Spleen (tissue), 11 donors: ENCODE data around the gene OPCML. TPM values are rescaled to one million over a fixed set of nuclear protein-coding genes. Genes with fewer than 3 reads are reported as not detected.
A peak's percentile ranks its signal among the peaks of the same experiment; 100 is the strongest.

Experiments
- DNase-seq: peaks from one replicate; pipeline ENCODE4 v3.0.0-alpha.2; 2020
- H3K27ac ChIP-seq, 8 donors: fragments of 200-600 bp; sonication (generic) in 7 of 8; 1 replicate in 4 of 8; 2 replicates in 4 of 8; pipeline versions ENCODE4 v1.5.0 to v1.8.0; 2016 to 2021; ENCODE audit warnings: inconsistent platforms in 4 of 8, mild to moderate bottlenecking in 4 of 8, moderate library complexity in 1 of 8
- H3K27me3 ChIP-seq, 7 donors: fragments of 200-600 bp; sonication (generic) in 6 of 7; replicated peaks in 1 of 7; 1 replicate in 4 of 7; 2 replicates in 3 of 7; pipeline versions ENCODE4 v1.5.0 to v1.8.0; 2016 to 2021; ENCODE audit warnings: inconsistent platforms in 3 of 7, mild to moderate bottlenecking in 1 of 7
- H3K36me3 ChIP-seq, 6 donors: fragments of 200-600 bp; sonication (generic) in 5 of 6; 1 replicate in 4 of 6; 2 replicates in 2 of 6; pipeline versions ENCODE4 v1.5.0 to v1.8.0; 2016 to 2021; ENCODE audit warnings: inconsistent platforms in 2 of 6
- H3K4me1 ChIP-seq, 6 donors: fragments of 200-600 bp; sonication (generic) in 5 of 6; 1 replicate in 3 of 6; 2 replicates in 3 of 6; pipeline versions ENCODE4 v1.5.0 to v1.8.0; 2016 to 2021; ENCODE audit warnings: inconsistent platforms in 3 of 6
- H3K4me3 ChIP-seq, 8 donors: fragments of 200-600 bp; sonication (generic) in 7 of 8; 1 replicate in 4 of 8; 2 replicates in 4 of 8; pipeline versions ENCODE4 v1.5.0 to v1.8.0; 2016 to 2021; ENCODE audit warnings: inconsistent platforms in 4 of 8, mild to moderate bottlenecking in 4 of 8, moderate library complexity in 2 of 8
- H3K9me3 ChIP-seq, 8 donors: fragments of 200-600 bp; sonication (generic) in 7 of 8; 1 replicate in 4 of 8; 2 replicates in 4 of 8; pipeline versions ENCODE4 v1.5.0 to v1.8.0; 2016 to 2021; ENCODE audit warnings: inconsistent platforms in 4 of 8
- POLR2A ChIP-seq, 3 donors: fragments of 450-650 bp; IDR thresholded peaks; one replicate each; pipeline ENCODE4 v1.5.1; 2017; ENCODE audit warnings: antibody characterized with exemption in 3 of 3, mild to moderate bottlenecking in 1 of 3
- POLR2AphosphoS5 ChIP-seq, 3 donors: sonication (generic); formaldehyde crosslinking; IDR thresholded peaks; one replicate each; pipeline ENCODE4 v1.5.1; 2017; ENCODE audit warnings: antibody characterized with exemption in 3 of 3
- WGBS, 5 donors: extraction: QIAGEN DNeasy Blood & Tissue Kit in 3 of 5; methylation state at CpG; one replicate each; pipeline versions ENCODE4 v1.1.5 to v1.1.7; 2013 to 2018; 5-methylcytosine and 5-hydroxymethylcytosine counted together
- intact Hi-C: fragments of 100-400 bp; cut with DNase I; formaldehyde crosslinking; loops from one replicate; pipeline ENCODE4 v1.15.0; 2023; ENCODE audit warnings: low total_unique reads
- polyA plus RNA-seq, 3 donors: library from polyadenylated mRNA; stranded (reverse); fragments of 200-250 nt; gene quantifications; one replicate each; pipeline ENCODE4 v1.2.1, GENCODE V29; 2013
- total RNA-seq, 7 donors: library from RNA; depleted of rRNA in 3 of 7; stranded (reverse); fragments of >200 nt in 3 of 7; fragmentation: NEBNext Ultra II Directional in 4 of 7; extraction: Animal tissue kit (Norgen Biotek cat#: 25700) in 4 of 7; gene quantifications; one replicate each; pipeline versions ENCODE4 v1.1.0 to v1.2.1, GENCODE V29; 2016 to 2021
- TF ChIP-seq, protein P1 (sequence below), 11 experiments: fragments of 200-600 bp in 7 of 11; fragments of 450-650 bp in 4 of 11; sonication (generic) in 4 of 11; IDR thresholded peaks in 8 of 11; conservative IDR thresholded peaks in 3 of 11; 1 replicate in 7 of 11; 2 replicates in 4 of 11; pipeline versions ENCODE4 v1.4.0 to v1.8.0; 2016 to 2021; ENCODE audit warnings: antibody characterized with exemption in 11 of 11, inconsistent platforms in 4 of 11, mild to moderate bottlenecking in 1 of 11
- donor health status: healthy with polysubstance abuse.
- donor health status: DM: no; HTN: no; CAD: no; lungs with moderate emphysema.
- donor health status: DM: no; HTN: no; CAD: no.
- donor health status: Bipolar disorder and iron deficiency.
- donor health status: healthy.
- donor health status: DM: no; HTN: no; CAD: no.
- donor health status: DM: yes; HTN: yes; CAD: no.

The OPCML gene
- total and polyA plus RNA-seq, 10 donors = 0.09 to 10.7 (median 3.1) TPM

DNA sequence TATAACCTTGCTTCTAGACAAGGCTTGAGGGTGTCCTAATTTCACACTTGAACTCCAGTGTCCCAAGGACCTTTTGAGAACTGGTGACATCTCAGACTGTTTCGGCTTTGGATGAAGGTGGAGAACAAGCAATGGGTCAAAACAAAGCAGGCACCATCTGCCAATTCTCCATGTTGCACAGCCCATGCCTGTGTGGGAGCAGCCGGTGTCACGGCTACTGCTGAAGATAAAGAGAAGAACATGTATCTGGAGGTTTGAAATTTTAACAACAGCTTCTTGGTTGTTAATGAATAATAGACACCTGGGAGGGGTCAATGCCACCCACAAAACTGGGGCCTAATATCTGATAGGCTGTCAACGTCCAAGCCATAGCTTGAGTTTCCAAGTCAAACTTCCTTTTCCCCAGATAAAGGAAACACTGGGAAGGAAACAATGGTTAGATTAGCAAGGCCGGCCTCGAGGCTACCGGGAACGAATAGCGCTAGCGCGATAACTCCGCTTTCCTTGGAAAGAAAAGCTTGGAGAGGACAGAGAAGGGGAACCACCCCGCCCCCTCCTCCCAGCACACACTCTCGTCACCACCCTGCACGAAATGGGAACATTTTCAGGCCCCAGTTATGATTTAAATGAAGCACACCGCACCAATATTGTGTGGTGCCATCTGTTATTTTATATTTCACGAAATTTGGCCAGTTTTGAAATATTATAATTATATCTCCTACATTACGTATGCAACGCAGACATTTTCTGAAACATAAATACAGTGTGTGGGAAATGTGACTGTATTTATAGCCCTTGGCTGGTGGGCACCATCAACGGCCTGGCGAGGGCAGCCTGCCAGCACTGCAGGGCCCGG lies 21.8 kb upstream of the OPCML start:
- no peaks in the 10 kb centered on the region for H3K36me3 ChIP-seq
- peak overlapping the region in 1 of 8 donors; percentile 40 for H3K27ac ChIP-seq
- no peaks in the 10 kb centered on the region for H3K9me3 ChIP-seq
- no peak for TF ChIP-seq POLR2A (IDR thresholded peaks at IDR 0.05)
- TF ChIP-seq, protein P1, sequence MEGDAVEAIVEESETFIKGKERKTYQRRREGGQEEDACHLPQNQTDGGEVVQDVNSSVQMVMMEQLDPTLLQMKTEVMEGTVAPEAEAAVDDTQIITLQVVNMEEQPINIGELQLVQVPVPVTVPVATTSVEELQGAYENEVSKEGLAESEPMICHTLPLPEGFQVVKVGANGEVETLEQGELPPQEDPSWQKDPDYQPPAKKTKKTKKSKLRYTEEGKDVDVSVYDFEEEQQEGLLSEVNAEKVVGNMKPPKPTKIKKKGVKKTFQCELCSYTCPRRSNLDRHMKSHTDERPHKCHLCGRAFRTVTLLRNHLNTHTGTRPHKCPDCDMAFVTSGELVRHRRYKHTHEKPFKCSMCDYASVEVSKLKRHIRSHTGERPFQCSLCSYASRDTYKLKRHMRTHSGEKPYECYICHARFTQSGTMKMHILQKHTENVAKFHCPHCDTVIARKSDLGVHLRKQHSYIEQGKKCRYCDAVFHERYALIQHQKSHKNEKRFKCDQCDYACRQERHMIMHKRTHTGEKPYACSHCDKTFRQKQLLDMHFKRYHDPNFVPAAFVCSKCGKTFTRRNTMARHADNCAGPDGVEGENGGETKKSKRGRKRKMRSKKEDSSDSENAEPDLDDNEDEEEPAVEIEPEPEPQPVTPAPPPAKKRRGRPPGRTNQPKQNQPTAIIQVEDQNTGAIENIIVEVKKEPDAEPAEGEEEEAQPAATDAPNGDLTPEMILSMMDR (IDR thresholded peaks at IDR 0.05 in 8 of 11, conservative IDR thresholded peaks at IDR 0.05 in 3 of 11) = no peak
- peak in 1 of 3 donors; percentile 36 for TF ChIP-seq POLR2AphosphoS5 (IDR thresholded peaks at IDR 0.05)
- H3K27me3 ChIP-seq = no peaks in the 10 kb centered on the region
- no peak for DNase-seq
- H3K4me1 ChIP-seq = no peaks in the 10 kb centered on the region
- WGBS, 5 donors = 60 to 72% (median 66%) methylated on average over 22 of the region's 22 CpGs
- H3K4me3 ChIP-seq = no peak overlapping the region
- intact Hi-C loops = no loop called here

- no peaks in the 10 kb centered on the region for H3K9me3 ChIP-seq
- 75 to 95% (median 93%) methylated on average over 6 of the region's 6 CpGs for WGBS, 5 donors
- no peak overlapping the region for H3K27ac ChIP-seq
- no peak for TF ChIP-seq POLR2AphosphoS5 (IDR thresholded peaks at IDR 0.05)
- TF ChIP-seq POLR2A (IDR thresholded peaks at IDR 0.05) = no peak
- TF ChIP-seq, protein P1 (IDR thresholded peaks at IDR 0.05 in 8 of 11, conservative IDR thresholded peaks at IDR 0.05 in 3 of 11) = no peak
- H3K4me3 ChIP-seq = no peak overlapping the region
- no peaks in the 10 kb centered on the region for H3K27me3 ChIP-seq
- intact Hi-C loops = no loop called here
- no peaks in the 10 kb centered on the region for H3K36me3 ChIP-seq
- H3K4me1 ChIP-seq = no peaks in the 10 kb centered on the region
- no peak for DNase-seq
These were observed 20.6 kb upstream of the OPCML start for GRCh38 chr11:133552938-133553337.

DNA sequence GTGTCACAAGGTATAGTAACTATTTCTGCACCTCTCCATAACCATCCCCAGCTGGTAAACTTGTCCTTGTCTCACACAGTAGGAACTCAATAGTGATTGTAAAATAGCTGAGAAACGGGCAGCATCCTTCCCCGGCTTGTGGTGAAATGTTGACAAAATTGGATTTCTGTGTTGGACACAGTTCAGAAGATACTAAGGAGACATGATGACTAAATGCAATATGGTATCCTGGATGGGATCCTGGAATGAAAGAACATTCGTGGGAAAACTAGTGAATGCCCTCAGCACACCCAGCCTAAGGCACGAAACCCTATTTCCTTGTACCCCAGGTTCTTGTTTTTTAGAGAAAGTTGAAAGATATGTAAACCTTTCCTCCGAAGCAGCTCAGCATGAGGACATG lies 18.8 kb upstream of the OPCML start:
- TF ChIP-seq, protein P1 (IDR thresholded peaks at IDR 0.05 in 8 of 11, conservative IDR thresholded peaks at IDR 0.05 in 3 of 11) = no peak
- TF ChIP-seq POLR2A (IDR thresholded peaks at IDR 0.05) = no peak
- TF ChIP-seq POLR2AphosphoS5 (IDR thresholded peaks at IDR 0.05) = no peak
- Histone ChIP-seq H3K4me3 (no peak overlapping the region), H3K9me3 (no peaks in the 10 kb centered on the region), H3K4me1 (no peaks in the 10 kb centered on the region), H3K27ac (no peak overlapping the region), H3K36me3 (no peaks in the 10 kb centered on the region), H3K27me3 (no peaks in the 10 kb centered on the region)
- WGBS, 5 donors = 78 to 88% (median 80%) methylated on average over 5 of the region's 5 CpGs
- intact Hi-C loops = no loop called here
- DNase-seq = no peak

DNA sequence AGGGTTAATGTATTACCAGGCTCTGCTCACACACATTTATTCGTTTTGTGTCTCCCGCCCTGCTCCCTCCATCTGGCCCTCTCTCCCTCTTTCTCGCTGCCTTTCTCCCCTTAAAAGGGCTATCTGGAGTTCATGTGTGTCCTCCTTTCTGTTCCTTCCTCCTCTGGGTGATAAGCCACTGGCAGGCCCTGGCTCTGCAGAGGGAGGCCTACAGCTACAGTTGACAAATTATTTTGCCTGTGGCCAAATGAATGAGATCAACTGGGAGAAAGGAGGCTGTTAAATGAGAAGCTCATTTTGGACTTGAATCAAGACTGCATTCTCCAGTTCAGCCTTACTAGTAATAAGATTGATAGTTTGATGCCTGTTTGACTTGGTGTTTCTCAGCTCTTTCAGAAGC lies 17.5 kb upstream of the OPCML start:
- no peaks in the 10 kb centered on the region for H3K27me3 ChIP-seq
- TF ChIP-seq POLR2A (IDR thresholded peaks at IDR 0.05) = no peak
- no peak for TF ChIP-seq POLR2AphosphoS5 (IDR thresholded peaks at IDR 0.05)
- TF ChIP-seq, protein P1 (IDR thresholded peaks at IDR 0.05 in 8 of 11, conservative IDR thresholded peaks at IDR 0.05 in 3 of 11) = no peak
- no peaks in the 10 kb centered on the region for H3K9me3 ChIP-seq
- H3K4me1 ChIP-seq = no peaks in the 10 kb centered on the region
- no peak for DNase-seq
- no peaks in the 10 kb centered on the region for H3K36me3 ChIP-seq
- WGBS, 5 donors = 66 to 77% (median 69%) methylated on average over 3 of the region's 3 CpGs
- no peak overlapping the region for H3K4me3 ChIP-seq
- intact Hi-C loops = no loop called here
- no peak overlapping the region for H3K27ac ChIP-seq
